ENCODE measurements around the gene GPC2. TPM values are rescaled to one million over a fixed set of nuclear protein-coding genes. Genes with fewer than 3 reads are reported as not detected.
"Not testable (repeated sequence)": the region's sequence is repeated elsewhere in the genome, so short reads cannot be mapped to it uniquely, and the experiment has no call there.

The GPC2 gene
- total RNA-seq, 4 donors from 2014 or later = 7.3 to 45.4 (median 14.8) TPM

DNA sequence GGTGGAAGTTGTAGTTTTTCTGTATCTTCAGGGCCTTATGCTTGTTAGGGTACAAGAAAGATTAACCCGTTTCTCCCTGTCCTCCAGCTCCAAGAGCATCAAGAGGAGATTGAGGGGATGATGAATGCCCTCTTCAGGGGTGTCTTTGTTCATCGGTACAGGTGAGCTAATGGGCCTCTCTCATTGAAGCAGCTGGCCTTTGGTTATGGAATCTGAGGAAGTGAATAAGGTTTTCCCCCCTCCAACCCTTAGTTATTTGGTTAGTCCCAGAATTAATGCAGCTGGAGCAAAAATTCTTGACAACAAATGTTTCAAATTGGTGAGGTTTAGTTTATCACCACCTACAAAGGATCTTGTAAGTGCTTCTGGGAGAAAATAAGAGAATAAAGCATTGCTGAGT, 18.0 kb upstream of the GPC2 start:
- no peaks in the 10 kb centered on the region for H3K36me3 ChIP-seq
- no peaks in the 10 kb centered on the region for H3K27me3 ChIP-seq
- DNase-seq (ENCODE audit: low spot score in 2 of 2) = no peak
- H3K4me1 ChIP-seq = peaks cover under 1% of the 10 kb centered on the region
- no peaks in the 10 kb centered on the region for H3K9me3 ChIP-seq
- H3K27ac ChIP-seq = no peak overlapping the region
- TF ChIP-seq CTCF (IDR thresholded peaks at IDR 0.05) = no peak
- TF ChIP-seq POLR2A (IDR thresholded peaks at IDR 0.05) = no peak
- no peak for TF ChIP-seq POLR2AphosphoS5 (IDR thresholded peaks at IDR 0.05)
- no peak for TF ChIP-seq EP300 (IDR thresholded peaks at IDR 0.05)
- no peak overlapping the region for H3K4me3 ChIP-seq
- 88% methylated on average over 2 of the region's 2 CpGs for WGBS

GRCh38 chr7:100192969-100193368, 15.8 kb upstream of the GPC2 start:
- no peak overlapping the region for H3K27ac ChIP-seq
- no peaks in the 10 kb centered on the region for H3K27me3 ChIP-seq
- TF ChIP-seq EP300 (IDR thresholded peaks at IDR 0.05) = no peak
- no peak for TF ChIP-seq POLR2A (IDR thresholded peaks at IDR 0.05)
- no peak for TF ChIP-seq POLR2AphosphoS5 (IDR thresholded peaks at IDR 0.05)
- no peak for TF ChIP-seq CTCF (IDR thresholded peaks at IDR 0.05)
- no peak for DNase-seq (ENCODE audit: low spot score in 2 of 2)
- no peaks in the 10 kb centered on the region for H3K36me3 ChIP-seq
- H3K4me3 ChIP-seq = no peak overlapping the region
- WGBS = 72% methylated on average over 3 of the region's 3 CpGs
- peaks cover 2% of the 10 kb centered on the region for H3K4me1 ChIP-seq
- H3K9me3 ChIP-seq = no peaks in the 10 kb centered on the region

DNA sequence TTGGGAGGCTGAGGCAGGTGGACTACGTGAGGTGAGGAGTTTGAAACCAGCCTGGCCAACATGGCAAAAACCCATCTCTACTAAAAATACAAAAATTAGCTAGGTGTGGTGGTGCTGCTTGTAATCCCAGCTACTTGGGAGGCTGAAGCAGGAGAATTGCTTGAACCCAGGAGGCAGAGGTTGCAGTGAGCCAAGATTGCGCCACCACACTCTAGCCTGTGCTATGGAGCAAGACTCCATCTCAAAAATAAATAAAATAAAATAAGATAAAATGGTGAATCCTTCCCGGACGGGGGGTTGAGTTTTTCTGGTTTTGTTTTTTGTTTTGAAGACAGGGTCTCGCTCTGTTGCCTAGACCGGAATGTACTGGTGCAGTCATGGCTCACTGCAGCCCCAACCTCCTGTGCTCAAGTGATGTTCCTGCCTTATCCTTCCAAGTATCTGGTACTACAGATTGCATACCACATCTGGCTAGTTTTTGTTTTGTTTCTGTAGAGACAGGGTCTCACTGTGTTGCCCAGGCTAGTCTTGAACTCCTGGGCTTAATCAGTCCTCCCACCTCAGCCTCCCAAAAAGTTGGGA, 15.2 kb upstream of the GPC2 start:
- not testable (repeated sequence) for H3K27me3 ChIP-seq; H3K4me3 ChIP-seq; H3K27ac ChIP-seq; DNase-seq (ENCODE audit: low spot score in 2 of 2); H3K36me3 ChIP-seq; H3K4me1 ChIP-seq; H3K9me3 ChIP-seq
- 92% methylated on average over 6 of the region's 6 CpGs for WGBS

- no peak overlapping the region for H3K4me3 ChIP-seq
- no peaks in the 10 kb centered on the region for H3K36me3 ChIP-seq
- TF ChIP-seq POLR2A (IDR thresholded peaks at IDR 0.05) = no peak
- no peak overlapping the region for H3K27ac ChIP-seq
- no peak for DNase-seq (ENCODE audit: low spot score in 2 of 2)
- H3K27me3 ChIP-seq = no peaks in the 10 kb centered on the region
- no peaks in the 10 kb centered on the region for H3K9me3 ChIP-seq
- WGBS = 64% methylated on average over 2 of the region's 2 CpGs
- peaks cover 2% of the 10 kb centered on the region for H3K4me1 ChIP-seq
Observed at GRCh38 chr7:100191775-100192174, 14.6 kb upstream of the GPC2 start.

- WGBS = 69% methylated on average over 4 of the region's 4 CpGs
- Histone ChIP-seq H3K4me3 (no peak overlapping the region), H3K9me3 (no peaks in the 10 kb centered on the region), H3K27me3 (no peaks in the 10 kb centered on the region), H3K36me3 (no peaks in the 10 kb centered on the region), H3K4me1 (peaks cover 2% of the 10 kb centered on the region), H3K27ac (no peak overlapping the region)
- DNase-seq (ENCODE audit: low spot score in 2 of 2) = no peak
- TF ChIP-seq EP300 (IDR thresholded peaks at IDR 0.05) (no peak), POLR2AphosphoS5 (IDR thresholded peaks at IDR 0.05) (no peak), POLR2A (IDR thresholded peaks at IDR 0.05) (no peak), CTCF (IDR thresholded peaks at IDR 0.05) (no peak)
Observed at GRCh38 chr7:100190048-100190711, 13.0 kb upstream of the GPC2 start.

DNA sequence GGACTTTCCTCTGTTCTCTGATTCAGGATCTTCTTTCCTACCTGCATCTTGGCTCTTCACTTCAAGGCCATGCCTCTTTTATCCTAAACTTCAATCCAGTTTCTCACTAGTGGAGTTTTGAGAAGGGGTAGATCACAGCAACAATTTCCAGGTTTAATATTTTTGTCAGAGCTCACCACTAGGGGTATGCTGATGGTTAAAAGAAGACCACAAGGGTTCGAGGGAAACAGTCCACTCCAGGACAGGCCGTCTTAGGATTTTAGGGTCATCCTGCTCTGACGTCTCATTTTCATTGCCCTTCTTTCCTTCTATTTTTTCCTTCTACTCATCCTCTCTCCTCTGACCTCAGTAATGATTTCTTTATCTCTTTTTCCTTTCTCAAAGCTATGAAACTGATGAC, 11.9 kb upstream of the GPC2 start:
- no peak for TF ChIP-seq EP300 (IDR thresholded peaks at IDR 0.05)
- TF ChIP-seq CTCF (IDR thresholded peaks at IDR 0.05) = no peak
- TF ChIP-seq POLR2AphosphoS5 (IDR thresholded peaks at IDR 0.05) = no peak
- no peak for TF ChIP-seq POLR2A (IDR thresholded peaks at IDR 0.05)
- Histone ChIP-seq H3K4me1 (peaks cover 2% of the 10 kb centered on the region), H3K27ac (no peak overlapping the region), H3K9me3 (no peaks in the 10 kb centered on the region), H3K27me3 (no peaks in the 10 kb centered on the region), H3K4me3 (no peak overlapping the region), H3K36me3 (no peaks in the 10 kb centered on the region)
- 73% methylated on average over 3 of the region's 3 CpGs for WGBS
- DNase-seq (ENCODE audit: low spot score in 2 of 2) = no peak
